IPS-20b (cell line): Measurements from ENCODE around the gene LCN12.

Source experiments
- H3K27ac ChIP-seq: one replicate; pipeline ENCODE4 v1.5.1; 2013; ENCODE audit warnings: low read length
- H3K27me3 ChIP-seq: 2 replicates; pipeline ENCODE4 v1.6.1; 2013; ENCODE audit warnings: mild to moderate bottlenecking, low read length, inconsistent platforms; ENCODE audit not compliant: insufficient read depth
- H3K36me3 ChIP-seq: 2 replicates; pipeline ENCODE4 v1.6.1; 2013; ENCODE audit warnings: low read depth, mild to moderate bottlenecking, inconsistent platforms, low read length, moderate library complexity; ENCODE audit not compliant: insufficient read depth
- H3K4me1 ChIP-seq: 2 replicates; pipeline ENCODE4 v1.6.1; 2013; ENCODE audit warnings: mild to moderate bottlenecking, control low read depth, inconsistent platforms, low read length, moderate library complexity; ENCODE audit not compliant: insufficient read depth
- H3K4me3 ChIP-seq: 2 replicates; pipeline ENCODE4 v1.5.1; 2013; ENCODE audit warnings: mild to moderate bottlenecking, low read length, inconsistent platforms
- H3K9ac ChIP-seq: 2 replicates; pipeline ENCODE4 v1.6.1; 2013; ENCODE audit warnings: low read depth, mild to moderate bottlenecking, inconsistent platforms, low read length, moderate library complexity
- H3K9me3 ChIP-seq: 2 replicates; pipeline ENCODE4 v1.6.1; 2013; ENCODE audit warnings: mild to moderate bottlenecking, low read depth, low read length, inconsistent platforms; ENCODE audit not compliant: insufficient read depth

The LCN12 gene

DNA sequence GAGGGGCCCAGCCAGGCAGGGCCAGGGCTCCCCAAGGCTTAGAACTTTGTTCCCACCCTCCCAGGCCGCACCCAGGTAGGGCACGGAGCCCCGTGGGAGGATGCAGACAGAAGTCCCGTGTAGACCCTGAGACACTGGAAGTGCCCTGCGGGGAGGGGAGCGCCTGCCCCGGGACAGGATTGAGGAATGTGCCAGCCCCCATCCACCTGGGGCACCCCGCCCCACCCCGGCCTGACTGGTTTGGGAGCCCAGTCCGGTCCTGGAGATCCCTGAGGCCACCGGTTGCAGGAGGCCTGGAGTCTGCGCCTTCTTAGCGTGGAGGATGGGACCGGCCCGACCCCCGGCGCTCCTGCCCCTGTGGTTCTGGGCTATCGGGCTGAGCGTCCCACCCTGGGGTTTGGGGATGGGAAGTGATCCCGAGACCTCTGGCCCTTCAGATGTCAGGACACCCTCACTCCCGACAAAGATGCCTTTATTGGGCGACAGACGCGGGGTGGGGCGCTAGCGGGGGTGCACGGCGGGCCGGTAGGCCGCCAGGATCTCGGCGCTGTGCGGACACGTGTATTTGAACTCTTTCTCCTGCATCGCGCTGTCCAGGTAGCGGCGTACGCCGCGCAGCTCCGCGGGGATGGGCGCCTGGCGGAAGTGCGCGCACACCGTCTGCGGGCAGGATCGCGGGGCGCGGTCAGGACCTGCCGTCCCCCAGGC lies 42.3 kb downstream of the LCN12 start:
- Histone ChIP-seq H3K27ac (no peak overlapping the region), H3K27me3 (peaks cover 16% of the 10 kb centered on the region), H3K36me3 (peaks cover 5% of the 10 kb centered on the region; the same call in 1 of the 2 replicates), H3K4me1 (no peaks in the 10 kb centered on the region; the same call in 1 of the 2 replicates), H3K4me3 (no peak overlapping the region), H3K9ac (no peak overlapping the region), H3K9me3 (no peaks in the 10 kb centered on the region)

DNA sequence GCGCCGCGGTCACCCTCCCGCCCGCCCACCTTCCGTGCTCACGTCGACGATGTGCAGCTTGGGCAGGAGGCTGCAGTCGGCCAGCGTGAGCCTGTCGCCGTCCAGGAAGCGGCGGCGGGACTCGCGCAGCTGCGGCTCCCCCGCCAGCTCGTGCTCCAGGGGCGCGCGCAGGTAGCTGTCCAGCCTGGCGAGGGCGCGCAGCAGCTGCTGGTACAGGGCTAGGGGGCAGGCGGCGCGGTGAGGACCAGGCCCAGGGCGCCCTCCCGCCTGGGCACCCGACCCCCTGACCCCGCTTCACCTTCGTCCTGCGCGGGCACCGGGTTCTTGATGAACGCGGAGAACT lies 42.8 kb downstream of the LCN12 start:
- Histone ChIP-seq H3K4me1 (no peaks in the 10 kb centered on the region; the same call in 1 of the 2 replicates), H3K27ac (no peak overlapping the region), H3K36me3 (peaks cover 5% of the 10 kb centered on the region; the same call in 1 of the 2 replicates), H3K27me3 (peaks cover 16% of the 10 kb centered on the region), H3K4me3 (no peak overlapping the region), H3K9me3 (no peaks in the 10 kb centered on the region), H3K9ac (no peak overlapping the region)

DNA sequence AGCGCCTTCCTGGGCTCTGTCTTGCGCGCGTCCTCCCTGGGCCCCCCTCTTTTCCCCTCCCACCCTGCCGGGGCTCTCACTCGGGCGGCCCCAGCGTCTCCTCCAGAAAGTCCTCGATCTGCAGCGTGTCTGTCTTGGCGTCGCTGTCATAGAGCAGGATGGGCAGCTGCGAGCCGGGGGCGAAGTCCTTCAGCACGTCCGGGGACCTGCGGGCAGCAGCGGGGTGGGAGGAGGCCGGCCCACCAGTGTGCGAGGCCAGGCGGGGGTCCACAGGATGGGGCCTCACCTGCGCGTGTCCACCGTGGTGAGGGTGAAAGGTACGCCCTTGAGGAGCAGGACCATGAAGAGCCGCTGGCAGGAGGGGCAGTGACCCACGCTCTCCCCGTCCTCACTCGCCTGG lies 43.3 kb downstream of the LCN12 start:
- Histone ChIP-seq H3K27ac (no peak overlapping the region), H3K9ac (no peak overlapping the region), H3K9me3 (no peaks in the 10 kb centered on the region), H3K4me1 (no peaks in the 10 kb centered on the region; the same call in 1 of the 2 replicates), H3K4me3 (no peak overlapping the region), H3K27me3 (peaks cover 13% of the 10 kb centered on the region), H3K36me3 (peaks cover 5% of the 10 kb centered on the region; the same call in 1 of the 2 replicates)

DNA sequence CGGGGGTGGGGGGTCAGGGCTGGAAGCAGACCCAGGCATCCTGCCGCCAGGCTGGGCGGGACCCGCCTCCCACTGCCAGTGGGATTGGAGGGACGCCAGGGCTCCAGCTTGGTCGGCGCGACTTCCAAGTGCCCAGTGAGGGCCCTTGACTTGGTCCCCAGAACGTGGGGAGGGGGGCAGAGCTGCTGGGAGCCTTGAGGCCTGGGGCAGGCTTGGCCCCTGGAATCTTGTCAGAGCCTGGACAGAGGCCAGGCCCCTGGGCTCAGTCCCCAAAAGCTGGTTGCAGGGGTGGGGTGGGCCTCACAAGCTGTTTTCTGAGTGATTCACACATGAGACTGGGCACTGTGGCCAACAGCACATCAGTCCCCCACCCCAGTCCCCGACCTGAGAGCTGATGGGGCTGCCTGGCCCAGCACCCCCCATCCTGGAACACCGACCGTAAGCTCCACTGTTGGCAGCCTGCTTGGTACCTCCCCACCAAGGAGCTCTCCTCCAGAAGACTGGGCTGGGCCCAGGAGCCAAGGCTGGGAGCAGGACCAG lies 43.8 kb downstream of the LCN12 start:
- peaks cover 5% of the 10 kb centered on the region; the same call in 1 of the 2 replicates for H3K36me3 ChIP-seq
- H3K4me3 ChIP-seq: no peak overlapping the region
- no peaks in the 10 kb centered on the region; the same call in 1 of the 2 replicates for H3K4me1 ChIP-seq
- H3K27ac ChIP-seq: no peak overlapping the region
- peaks cover 8% of the 10 kb centered on the region for H3K27me3 ChIP-seq
- H3K9me3 ChIP-seq: no peaks in the 10 kb centered on the region
- H3K9ac ChIP-seq: no peak overlapping the region

DNA sequence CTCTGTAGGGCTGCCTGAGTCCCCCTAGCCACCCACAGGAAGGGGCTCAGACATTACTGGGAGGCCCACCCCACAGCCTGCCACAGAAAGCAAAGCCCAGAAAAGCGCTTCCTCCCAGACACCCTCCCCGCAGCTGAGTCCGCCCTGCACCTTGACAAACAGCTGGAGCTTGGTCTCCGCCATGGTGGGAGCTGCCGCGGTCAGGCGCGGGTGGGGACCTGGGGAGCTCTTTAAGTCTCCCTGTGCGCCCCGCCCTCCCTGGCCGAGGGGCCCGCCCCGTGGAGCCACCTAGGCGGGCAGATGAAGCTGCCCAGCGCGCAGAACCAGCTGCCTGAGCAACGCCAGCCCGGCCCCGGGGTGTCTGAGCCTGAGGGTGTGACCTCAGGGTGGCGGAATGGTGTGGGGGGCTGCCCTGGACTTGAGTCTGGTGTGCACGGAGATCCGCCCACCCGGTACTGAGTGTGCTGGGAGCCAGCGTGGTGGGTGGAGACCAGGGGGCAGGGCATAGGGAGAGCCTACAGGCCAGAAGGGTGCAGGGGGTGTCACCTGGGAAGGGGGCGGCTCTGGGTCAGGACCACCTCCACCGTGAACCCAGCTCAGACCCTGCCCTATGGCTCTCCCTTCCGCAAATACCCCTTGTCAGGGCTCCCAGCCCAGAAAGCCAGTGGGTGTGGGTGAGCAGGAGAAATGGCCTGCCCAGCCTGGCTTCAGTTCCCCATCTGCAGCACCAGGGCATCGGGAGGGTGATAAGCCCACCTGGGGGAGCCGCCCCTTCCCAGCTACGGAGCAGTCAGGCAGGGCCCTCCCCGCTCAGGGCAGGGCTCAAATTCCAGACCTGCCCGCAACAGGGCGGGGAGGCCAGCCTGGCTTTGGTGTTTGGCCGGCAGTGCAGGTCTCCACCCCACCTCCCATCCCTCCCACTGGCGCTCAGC lies 44.6 kb downstream of the LCN12 start, which contains the start of gene CLIC3:
CLIC3 (minus strand) TSS at position 208 of the 932 bp plus-strand sequence; CDS start at position 183, 25 bp downstream.
- H3K4me3 ChIP-seq: peak within 1 kb of the TSS; percentile 61
- no peaks in the 10 kb centered on the region for H3K9me3 ChIP-seq
- no peak within 1 kb of the TSS for H3K27ac ChIP-seq
- H3K4me1 ChIP-seq: no peaks in the 10 kb centered on the region; the same call in 1 of the 2 replicates
- peaks cover under 1% of the 10 kb centered on the region; the same call in 1 of the 2 replicates for H3K27me3 ChIP-seq
- peak within 1 kb of the TSS; percentile 25; the same call in 1 of the 2 replicates for H3K9ac ChIP-seq
- H3K36me3 ChIP-seq: peaks cover 5% of the 10 kb centered on the region; the same call in 1 of the 2 replicates

DNA sequence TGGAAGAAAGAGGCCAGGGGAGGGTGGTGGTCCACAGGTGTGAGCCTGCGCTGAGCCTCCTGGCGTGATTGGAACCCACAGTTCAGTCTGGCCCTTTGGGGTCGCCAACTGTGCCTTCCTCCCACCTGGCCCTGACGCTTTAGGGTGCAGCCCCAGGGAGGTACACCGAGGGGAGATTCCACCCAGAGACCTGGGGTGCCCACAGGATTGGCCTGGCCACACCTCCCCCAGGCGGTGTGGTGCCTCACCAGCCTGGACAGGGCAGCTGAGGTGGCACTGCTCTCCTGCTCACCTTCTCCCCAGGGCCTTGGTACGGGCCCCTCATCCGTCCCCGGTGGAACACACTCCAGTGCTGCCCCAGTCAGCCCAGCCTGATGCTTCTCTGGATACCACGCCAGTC lies 45.3 kb downstream of the LCN12 start:
- Histone ChIP-seq H3K4me1 (no peaks in the 10 kb centered on the region; the same call in 1 of the 2 replicates), H3K4me3 (peak overlapping the region; percentile 61; the same call in 1 of the 2 replicates), H3K27ac (no peak overlapping the region), H3K9ac (no peak overlapping the region), H3K27me3 (no peaks in the 10 kb centered on the region; the same call in 1 of the 2 replicates), H3K9me3 (no peaks in the 10 kb centered on the region), H3K36me3 (peaks cover 5% of the 10 kb centered on the region; the same call in 1 of the 2 replicates)

DNA sequence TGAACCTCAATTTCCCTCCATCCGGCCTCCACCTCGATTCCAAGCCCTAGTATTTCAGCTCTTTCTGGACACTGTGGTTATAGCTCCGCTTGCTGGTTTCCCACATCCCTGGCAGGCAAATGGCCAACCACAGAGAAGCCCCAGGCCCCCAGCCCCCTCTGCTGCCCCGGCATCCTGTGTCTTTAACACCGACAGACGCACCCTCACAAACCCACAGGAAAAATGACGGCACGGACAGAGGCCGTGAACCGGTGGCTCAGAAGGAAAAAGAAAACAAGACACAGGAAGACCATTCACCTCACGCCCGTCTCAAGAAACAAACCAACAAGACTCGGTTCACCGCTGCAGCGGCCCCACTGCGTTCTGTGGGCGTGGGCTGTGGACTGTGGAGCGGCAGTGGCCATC lies 45.8 kb downstream of the LCN12 start:
- H3K27me3 ChIP-seq: no peaks in the 10 kb centered on the region; the same call in 1 of the 2 replicates
- H3K36me3 ChIP-seq: peaks cover 5% of the 10 kb centered on the region; the same call in 1 of the 2 replicates
- H3K4me3 ChIP-seq: no peak overlapping the region
- H3K9me3 ChIP-seq: no peaks in the 10 kb centered on the region
- H3K9ac ChIP-seq: no peak overlapping the region
- no peak overlapping the region for H3K27ac ChIP-seq
- no peaks in the 10 kb centered on the region; the same call in 1 of the 2 replicates for H3K4me1 ChIP-seq

DNA sequence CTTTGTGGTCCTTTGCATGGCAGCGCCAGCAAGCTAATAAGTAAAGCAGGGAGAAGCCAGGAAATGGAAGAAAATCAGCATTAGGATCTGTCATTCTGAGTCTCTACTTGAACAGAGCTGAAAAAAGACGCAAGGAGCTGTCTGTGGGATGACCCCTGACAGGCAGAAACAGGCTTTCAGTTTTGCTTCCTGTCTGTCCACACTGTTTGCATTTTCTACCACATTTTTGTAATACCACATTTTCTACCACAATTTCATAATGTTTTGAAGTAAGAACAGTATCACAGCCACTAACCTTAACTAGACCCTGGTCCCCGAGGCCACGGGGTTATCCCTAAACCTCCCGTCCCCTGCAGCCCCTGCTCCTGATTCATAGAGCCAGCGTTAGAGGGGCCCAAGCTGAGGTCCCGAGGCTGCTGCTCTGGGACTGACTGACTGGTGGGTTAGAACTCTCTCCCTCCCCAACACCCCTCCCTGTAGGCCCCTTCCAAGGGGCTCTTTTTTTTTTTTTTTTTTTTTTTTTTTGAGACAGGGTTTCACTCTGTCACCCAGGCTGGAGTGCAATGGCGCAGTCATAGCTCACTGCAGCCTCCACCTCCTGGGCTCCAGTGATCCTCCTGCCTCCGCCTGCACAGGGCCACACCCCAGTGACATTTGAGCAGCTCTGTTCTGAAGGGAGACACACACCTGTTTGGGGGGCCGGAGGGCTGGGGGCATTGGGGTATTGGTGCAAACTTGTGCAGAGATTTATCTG lies 48.3 kb downstream of the LCN12 start:
- Histone ChIP-seq H3K27ac (no peak overlapping the region), H3K9ac (no peak overlapping the region), H3K4me1 (no peaks in the 10 kb centered on the region; the same call in 1 of the 2 replicates), H3K4me3 (no peak overlapping the region), H3K27me3 (no peaks in the 10 kb centered on the region; the same call in 1 of the 2 replicates), H3K9me3 (no peaks in the 10 kb centered on the region), H3K36me3 (no peaks in the 10 kb centered on the region)

DNA sequence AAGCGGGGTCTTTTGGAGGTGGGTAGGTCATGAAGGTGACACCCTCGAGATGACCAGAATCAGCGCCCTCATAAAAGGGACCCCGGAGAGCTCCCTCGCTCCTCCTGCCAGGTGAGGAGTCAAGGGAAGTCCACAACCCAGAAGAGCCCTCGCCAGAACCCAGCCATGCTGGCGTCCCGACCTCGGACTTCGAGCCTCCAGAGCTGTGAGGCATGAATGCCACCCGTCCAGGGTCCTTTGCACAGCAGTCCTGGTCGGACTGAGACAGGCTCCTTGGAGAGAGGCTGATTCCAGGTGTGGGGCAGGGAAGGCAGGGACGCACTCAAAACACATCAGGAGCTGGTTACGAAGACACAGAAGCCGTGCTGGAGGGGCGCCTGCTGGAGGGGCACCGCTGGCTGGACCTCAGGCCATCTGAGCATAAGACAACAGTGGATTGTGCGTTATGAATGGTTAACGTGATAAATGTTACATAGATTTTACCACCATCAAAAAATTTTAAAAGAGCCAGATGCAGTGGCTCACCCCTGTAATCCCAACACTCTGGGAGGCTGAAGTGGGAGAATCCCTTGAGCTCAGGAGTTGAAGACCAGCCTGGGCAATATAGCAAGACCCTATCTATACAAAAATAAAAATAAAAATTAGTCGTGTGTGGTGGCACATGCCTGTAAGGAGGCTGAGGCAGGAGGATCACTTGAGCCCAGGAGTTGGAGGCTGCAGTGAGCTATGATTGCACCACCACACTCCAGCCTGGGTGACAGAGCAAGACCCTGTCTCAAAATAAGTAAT lies 50.0 kb downstream of the LCN12 start:
- no peak overlapping the region for H3K9ac ChIP-seq
- no peak overlapping the region for H3K27ac ChIP-seq
- H3K27me3 ChIP-seq: no peaks in the 10 kb centered on the region; the same call in 1 of the 2 replicates

DNA sequence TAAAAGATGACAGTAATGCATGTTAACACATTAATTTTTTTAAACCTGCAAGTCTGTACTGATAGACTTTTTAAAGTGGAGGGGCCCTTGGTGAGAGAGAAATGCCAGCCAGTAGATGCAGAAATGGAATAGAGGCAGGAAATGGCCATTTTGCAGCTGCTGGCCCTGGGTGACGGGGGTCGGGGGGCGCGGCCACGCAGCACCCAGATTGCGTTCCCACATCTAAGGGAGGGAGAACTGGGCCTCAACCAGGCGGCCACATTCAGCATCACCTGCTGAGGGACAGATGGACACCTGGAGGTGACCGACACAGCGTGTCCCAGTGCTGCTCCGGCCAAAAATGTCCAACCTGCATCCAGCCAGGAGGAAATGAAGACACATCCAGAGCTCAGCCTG lies 50.6 kb downstream of the LCN12 start:
- no peak overlapping the region for H3K27ac ChIP-seq
- no peaks in the 10 kb centered on the region for H3K27me3 ChIP-seq
- no peak overlapping the region for H3K9ac ChIP-seq
- no peaks in the 10 kb centered on the region for H3K9me3 ChIP-seq
- no peaks in the 10 kb centered on the region for H3K4me1 ChIP-seq
- no peak overlapping the region for H3K4me3 ChIP-seq
- no peaks in the 10 kb centered on the region for H3K36me3 ChIP-seq

More for the DNA sequence above, 50.0 kb downstream of the LCN12 start:
- no peaks in the 10 kb centered on the region for H3K36me3 ChIP-seq
- H3K4me3 ChIP-seq: no peak overlapping the region
- H3K4me1 ChIP-seq: no peaks in the 10 kb centered on the region
- no peaks in the 10 kb centered on the region for H3K9me3 ChIP-seq
